Tibial nerve (tissue), 4 donors: ENCODE data around the gene GALNT18. TPM values are rescaled to one million over a fixed set of nuclear protein-coding genes. Genes with fewer than 3 reads are reported as not detected.

ENCODE experiments used
- DNase-seq, 2 donors: peaks; one replicate each; pipeline ENCODE4 v3.0.0-alpha.2; 2019; ENCODE audit warnings: low spot score in 2 of 2
- H3K27ac ChIP-seq, 4 donors: fragments of 200-600 bp; sonication (generic) in 3 of 4; one replicate each; pipeline ENCODE4 v1.5.1; 2017 to 2019; ENCODE audit warnings: mild to moderate bottlenecking in 1 of 4
- H3K27me3 ChIP-seq, 2 donors: fragments of 200-600 bp; sonication (generic) in 1 of 2; one replicate each; pipeline versions ENCODE4 v1.5.1 to v1.6.0; 2017 to 2019
- H3K36me3 ChIP-seq, 3 donors: fragments of 200-600 bp; sonication (generic); one replicate each; pipeline ENCODE4 v1.5.1; 2018 to 2019
- H3K4me1 ChIP-seq, 4 donors: fragments of 200-600 bp; sonication (generic) in 3 of 4; one replicate each; pipeline ENCODE4 v1.5.1; 2017 to 2019
- H3K4me3 ChIP-seq, 4 donors: fragments of 200-600 bp; sonication (generic) in 3 of 4; one replicate each; pipeline ENCODE4 v1.5.1; 2017 to 2019; ENCODE audit warnings: mild to moderate bottlenecking in 1 of 4, moderate library complexity in 1 of 4
- H3K9me3 ChIP-seq, 4 donors: fragments of 200-600 bp; sonication (generic) in 3 of 4; one replicate each; pipeline ENCODE4 v1.5.1; 2017 to 2019
- EP300 ChIP-seq, 2 donors: sonication (generic); formaldehyde crosslinking; IDR thresholded peaks; one replicate each; pipeline ENCODE4 v1.6.1; 2017; ENCODE audit warnings: antibody characterized with exemption in 2 of 2, mild to moderate bottlenecking in 1 of 2
- POLR2A ChIP-seq, 2 donors: fragments of 450-650 bp; IDR thresholded peaks; one replicate each; pipeline ENCODE4 v1.6.1; 2017; ENCODE audit warnings: antibody characterized with exemption in 2 of 2, mild to moderate bottlenecking in 2 of 2, moderate library complexity in 2 of 2
- WGBS, 2 donors: methylation state at CpG; one replicate each; pipeline ENCODE4 v1.1.5; 2018; 5-methylcytosine and 5-hydroxymethylcytosine counted together
- total RNA-seq, 4 donors: library from RNA; depleted of rRNA; stranded (reverse); fragments of >200 nt; gene quantifications; one replicate each; pipeline ENCODE4 v1.1.0, GENCODE V29; 2016
- TF ChIP-seq, protein P1 (sequence below), 5 experiments: fragments of 200-600 bp in 3 of 5; fragments of 450-650 bp in 2 of 5; sonication (generic) in 3 of 5; IDR thresholded peaks; one replicate each; pipeline ENCODE4 v1.5.1; 2016 to 2019; ENCODE audit warnings: antibody characterized with exemption in 5 of 5, mild to moderate bottlenecking in 3 of 5, moderate library complexity in 2 of 5

Gene GALNT18
- total RNA-seq, 4 donors from 2014 or later = 11.3 to 32.4 (median 23.9) TPM

DNA sequence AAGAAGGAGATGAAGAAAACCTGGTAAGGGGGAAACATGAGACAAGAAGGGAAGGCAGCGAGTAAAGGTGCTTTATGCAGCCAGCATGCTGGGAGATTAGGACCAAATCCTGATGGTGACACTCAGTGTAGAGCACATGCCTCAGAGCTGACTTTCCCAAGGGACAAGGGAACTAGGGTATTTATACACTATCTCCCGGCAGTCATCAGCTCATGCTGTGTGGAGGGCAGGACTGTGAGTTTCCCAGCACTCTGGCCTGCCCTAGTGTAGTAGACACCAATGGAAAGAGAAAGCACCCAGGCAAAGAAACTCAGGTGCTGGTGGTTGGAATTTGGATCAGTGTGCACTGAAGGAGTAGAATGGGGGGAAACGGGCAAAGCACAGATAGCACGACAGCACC is 140.4 kb downstream of the GALNT18 start:
- peaks cover 0 to 7% (median 0%) of the 10 kb centered on the region in 4 donors for H3K4me1 ChIP-seq
- H3K4me3 ChIP-seq = no peak overlapping the region
- no peak overlapping the region for H3K27ac ChIP-seq
- TF ChIP-seq POLR2A (IDR thresholded peaks at IDR 0.05) (no peak), EP300 (IDR thresholded peaks at IDR 0.05) (no peak)
- TF ChIP-seq, protein P1, sequence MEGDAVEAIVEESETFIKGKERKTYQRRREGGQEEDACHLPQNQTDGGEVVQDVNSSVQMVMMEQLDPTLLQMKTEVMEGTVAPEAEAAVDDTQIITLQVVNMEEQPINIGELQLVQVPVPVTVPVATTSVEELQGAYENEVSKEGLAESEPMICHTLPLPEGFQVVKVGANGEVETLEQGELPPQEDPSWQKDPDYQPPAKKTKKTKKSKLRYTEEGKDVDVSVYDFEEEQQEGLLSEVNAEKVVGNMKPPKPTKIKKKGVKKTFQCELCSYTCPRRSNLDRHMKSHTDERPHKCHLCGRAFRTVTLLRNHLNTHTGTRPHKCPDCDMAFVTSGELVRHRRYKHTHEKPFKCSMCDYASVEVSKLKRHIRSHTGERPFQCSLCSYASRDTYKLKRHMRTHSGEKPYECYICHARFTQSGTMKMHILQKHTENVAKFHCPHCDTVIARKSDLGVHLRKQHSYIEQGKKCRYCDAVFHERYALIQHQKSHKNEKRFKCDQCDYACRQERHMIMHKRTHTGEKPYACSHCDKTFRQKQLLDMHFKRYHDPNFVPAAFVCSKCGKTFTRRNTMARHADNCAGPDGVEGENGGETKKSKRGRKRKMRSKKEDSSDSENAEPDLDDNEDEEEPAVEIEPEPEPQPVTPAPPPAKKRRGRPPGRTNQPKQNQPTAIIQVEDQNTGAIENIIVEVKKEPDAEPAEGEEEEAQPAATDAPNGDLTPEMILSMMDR (IDR thresholded peaks at IDR 0.05) = no peak
- H3K27me3 ChIP-seq = no peaks in the 10 kb centered on the region
- H3K9me3 ChIP-seq = no peaks in the 10 kb centered on the region
- no peak for DNase-seq
- H3K36me3 ChIP-seq = no peaks in the 10 kb centered on the region
- WGBS, 2 donors = 83 to 88% methylated on average over 4 of the region's 4 CpGs

DNA sequence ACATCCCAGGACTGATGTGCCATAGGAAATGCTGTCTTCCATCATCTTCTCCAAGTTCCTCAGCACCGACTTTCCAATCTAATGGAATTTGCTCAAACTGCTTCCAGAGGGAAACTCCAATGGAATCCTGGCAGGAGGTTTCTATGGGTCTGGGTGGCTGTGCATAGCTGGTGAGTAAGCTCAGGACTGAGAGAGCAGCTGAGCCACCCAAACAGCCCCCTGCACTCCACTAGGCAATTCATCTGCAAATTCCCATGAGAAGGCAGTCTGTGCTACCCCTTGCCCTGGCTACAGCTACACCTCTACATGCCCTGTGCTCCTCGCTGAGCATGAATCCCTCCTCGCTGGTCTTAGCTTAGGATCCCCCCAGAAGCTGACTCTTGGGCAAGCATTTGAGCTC is 140.8 kb downstream of the GALNT18 start:
- Histone ChIP-seq H3K4me1 (peaks cover 0 to 7% (median 0%) of the 10 kb centered on the region in 4 donors), H3K27ac (no peak overlapping the region), H3K36me3 (no peaks in the 10 kb centered on the region), H3K9me3 (no peaks in the 10 kb centered on the region), H3K4me3 (no peak overlapping the region), H3K27me3 (no peaks in the 10 kb centered on the region)
- 66 to 81% methylated on average over 2 of the region's 3 CpGs for WGBS, 2 donors
- no peak for DNase-seq
- no peak for TF ChIP-seq POLR2A (IDR thresholded peaks at IDR 0.05)
- TF ChIP-seq EP300 (IDR thresholded peaks at IDR 0.05) = no peak
- TF ChIP-seq, protein P1 (IDR thresholded peaks at IDR 0.05) = no peak

DNA sequence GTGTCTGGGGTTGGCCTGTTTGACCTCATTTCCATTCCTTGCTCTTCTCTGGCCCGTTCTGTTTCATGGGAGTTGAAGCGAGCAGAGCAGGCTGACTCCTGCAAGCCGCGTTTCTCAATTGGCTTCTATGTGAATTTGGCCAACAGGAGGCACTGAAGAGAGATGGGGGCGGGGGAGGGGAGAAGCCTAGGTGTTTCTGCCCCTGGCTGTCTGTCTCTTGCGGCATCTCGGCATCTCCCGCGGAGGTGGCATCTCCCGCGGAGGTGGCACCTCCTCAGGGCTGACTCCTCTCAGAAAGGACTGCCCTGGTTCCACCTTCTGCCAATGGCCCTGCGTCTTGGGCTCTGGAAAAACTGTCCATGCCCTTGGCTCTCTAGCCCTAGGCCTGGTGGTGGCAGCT is 143.1 kb downstream of the GALNT18 start:
- no peak overlapping the region for H3K4me3 ChIP-seq
- no peak for DNase-seq
- H3K4me1 ChIP-seq = peaks cover 0 to 7% (median 0%) of the 10 kb centered on the region in 4 donors
- H3K27me3 ChIP-seq = no peaks in the 10 kb centered on the region
- no peaks in the 10 kb centered on the region for H3K36me3 ChIP-seq
- WGBS, 2 donors = 66 to 84% methylated on average over 10 to 12 of the region's 12 CpGs
- H3K9me3 ChIP-seq = no peaks in the 10 kb centered on the region
- TF ChIP-seq EP300 (IDR thresholded peaks at IDR 0.05) = no peak
- TF ChIP-seq, protein P1 (IDR thresholded peaks at IDR 0.05) = no peak
- no peak for TF ChIP-seq POLR2A (IDR thresholded peaks at IDR 0.05)
- no peak overlapping the region for H3K27ac ChIP-seq

DNA sequence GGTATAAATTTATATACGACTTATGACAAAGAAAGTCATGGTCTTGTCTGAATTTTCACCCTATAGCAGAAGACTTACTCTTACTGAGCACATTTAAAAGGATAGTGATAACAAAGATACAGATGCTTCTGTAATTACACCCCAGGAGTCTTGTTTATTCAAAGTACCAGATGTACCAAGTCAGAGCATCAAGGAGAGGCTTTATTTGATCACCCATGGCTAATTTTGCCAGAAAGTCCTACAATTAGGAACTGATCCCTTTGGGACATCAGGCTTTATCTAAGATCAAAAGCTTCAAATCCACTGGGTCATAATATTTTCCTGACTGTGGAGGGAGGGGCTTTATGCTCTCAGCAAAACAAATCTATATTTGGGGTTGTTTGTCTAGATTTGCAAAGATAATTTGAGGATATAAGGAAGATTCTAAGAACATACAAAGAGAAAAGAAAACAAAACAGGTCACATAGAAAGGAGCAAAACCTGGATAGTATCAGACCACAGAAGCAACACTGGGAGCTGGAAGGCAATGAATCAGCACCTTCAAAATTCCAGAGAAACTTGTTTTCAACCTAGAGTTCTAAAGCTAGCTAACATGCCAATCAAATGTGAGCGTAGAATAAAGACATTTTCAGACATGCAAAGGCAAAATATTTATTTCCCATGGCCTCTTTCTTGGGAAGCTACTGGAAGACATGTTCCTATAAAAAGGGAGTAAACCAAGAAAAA is 143.9 kb downstream of the GALNT18 start:
- no peak for DNase-seq
- Histone ChIP-seq H3K9me3 (no peaks in the 10 kb centered on the region), H3K36me3 (no peaks in the 10 kb centered on the region), H3K27ac (no peak overlapping the region), H3K4me1 (peaks cover 0 to 7% (median 0%) of the 10 kb centered on the region in 4 donors), H3K27me3 (no peaks in the 10 kb centered on the region), H3K4me3 (no peak overlapping the region)
- WGBS, 2 donors = 48 to 100% methylated on average over 2 of the region's 2 CpGs
- TF ChIP-seq, protein P1 (IDR thresholded peaks at IDR 0.05) = no peak
- TF ChIP-seq POLR2A (IDR thresholded peaks at IDR 0.05) (no peak), EP300 (IDR thresholded peaks at IDR 0.05) (no peak)

DNA sequence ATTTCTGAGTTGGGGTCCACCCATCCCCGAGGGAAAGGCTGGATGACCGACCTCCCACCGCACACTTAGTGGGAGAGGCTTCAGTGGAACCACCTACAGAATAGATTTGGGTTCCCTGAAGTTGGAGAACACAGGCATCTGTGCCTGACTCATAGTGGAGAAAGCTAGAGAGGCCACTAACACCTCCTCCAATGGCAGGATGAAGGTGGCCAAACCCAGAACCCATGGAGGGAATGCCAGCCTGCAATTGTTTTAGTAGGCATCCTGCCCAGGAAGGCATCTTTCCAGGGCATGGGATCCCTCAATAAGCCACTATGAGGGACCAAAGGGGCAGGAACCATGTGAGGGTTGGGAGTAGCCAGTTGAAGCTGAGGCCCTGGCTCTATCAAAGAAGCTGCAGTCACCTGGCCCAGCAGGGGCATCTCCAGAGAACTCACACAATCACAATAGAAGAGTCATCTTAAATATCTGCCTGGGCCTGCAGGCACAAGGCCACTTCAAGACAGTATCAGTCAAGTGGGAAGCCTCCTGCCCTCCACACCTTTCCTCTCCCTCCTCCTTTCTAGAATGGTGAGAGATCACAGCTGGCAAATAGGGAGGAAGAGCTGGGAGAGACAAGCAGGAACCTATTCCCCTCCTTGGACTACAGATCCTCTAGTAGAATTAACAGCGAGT is 144.7 kb downstream of the GALNT18 start:
- 66 to 88% methylated on average over 4 of the region's 4 CpGs for whole genome bisulfite sequencing, 2 donors
- Histone ChIP-seq H3K36me3 (no peaks in the 10 kb centered on the region), H3K9me3 (no peaks in the 10 kb centered on the region), H3K27ac (no peak overlapping the region), H3K27me3 (no peaks in the 10 kb centered on the region), H3K4me1 (peaks cover 0 to 7% (median 0%) of the 10 kb centered on the region in 4 donors), H3K4me3 (no peak overlapping the region)
- TF ChIP-seq POLR2A (IDR thresholded peaks at IDR 0.05) (no peak), EP300 (IDR thresholded peaks at IDR 0.05) (no peak)
- no peak for DNase-seq
